ENCODE results near the gene SHISA9.

SHISA9 gene

DNA sequence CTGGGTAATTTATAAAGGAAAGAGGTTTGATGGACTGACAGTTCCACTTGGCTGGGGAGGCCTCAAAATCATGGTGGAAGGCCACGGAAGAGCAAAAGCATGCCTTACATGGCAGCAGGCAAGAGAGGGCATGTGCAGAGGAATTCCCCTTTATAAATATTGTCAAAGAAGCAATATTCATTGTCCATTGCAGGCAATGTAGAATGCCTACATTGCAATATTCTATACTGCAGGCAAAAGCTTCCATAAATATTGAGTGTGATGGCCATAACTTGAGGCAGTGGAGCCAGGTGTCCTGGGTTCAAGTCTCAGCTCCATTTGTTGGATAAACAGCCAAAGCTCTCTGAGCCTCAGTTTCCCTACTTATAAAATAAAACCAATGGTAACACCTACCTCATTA is 322.3 kb downstream of the SHISA9 start:
- Mint-ChIP-seq H3K4me1 (no peaks in the 10 kb centered on the region), H3K27ac (no peak overlapping the region), H3K36me3 (no peaks in the 10 kb centered on the region), H3K9me3 (peaks cover 7% of the 10 kb centered on the region), H3K27me3 (peaks cover 4% of the 10 kb centered on the region), H3K4me3 (no peak overlapping the region)

DNA sequence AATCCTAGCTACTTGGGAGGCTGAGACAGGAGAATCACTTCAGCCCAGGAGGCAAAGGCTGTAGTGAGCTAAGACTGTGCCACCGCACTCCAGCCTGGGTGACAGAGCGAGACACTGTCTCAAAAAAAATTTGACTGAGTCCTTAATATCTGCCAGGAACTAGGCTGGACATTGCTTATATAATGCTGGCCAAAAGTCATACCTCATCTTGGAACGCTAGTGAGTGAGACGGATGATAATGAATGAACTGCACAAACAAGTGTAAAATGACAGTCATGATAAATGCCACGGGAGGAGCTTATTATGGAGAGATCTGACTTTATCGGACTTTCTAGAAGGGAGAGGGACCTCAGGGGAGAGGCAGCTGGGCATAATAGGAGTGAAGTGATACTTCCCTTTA is 327.6 kb downstream of the SHISA9 start:
- Mint-ChIP-seq H3K9me3 (peaks cover 7% of the 10 kb centered on the region), H3K36me3 (no peaks in the 10 kb centered on the region), H3K4me1 (no peaks in the 10 kb centered on the region), H3K27me3 (peaks cover 6% of the 10 kb centered on the region), H3K4me3 (no peak overlapping the region), H3K27ac (no peak overlapping the region)

DNA sequence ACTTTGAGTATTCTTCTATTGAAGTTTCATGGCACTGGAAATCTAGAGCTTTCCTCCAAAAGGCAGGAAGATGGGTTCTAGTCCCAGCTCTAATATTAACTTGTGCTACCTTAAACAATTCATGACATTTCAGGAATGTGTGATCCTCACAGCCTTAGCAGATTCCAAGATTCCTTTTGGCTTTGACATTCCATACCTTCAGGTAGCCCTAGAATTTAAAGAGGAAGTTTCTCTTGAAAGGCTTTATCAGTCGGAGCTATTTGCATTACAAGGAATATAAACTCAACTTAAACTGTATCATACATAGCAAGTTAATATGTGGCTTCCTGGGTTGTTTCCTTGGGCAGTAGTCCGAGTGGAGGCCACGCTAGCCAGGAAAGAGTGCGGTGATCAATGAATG is 330.0 kb downstream of the SHISA9 start:
- Mint-ChIP-seq H3K27ac (no peak overlapping the region), H3K27me3 (peaks cover 7% of the 10 kb centered on the region), H3K9me3 (peaks cover 7% of the 10 kb centered on the region), H3K36me3 (no peaks in the 10 kb centered on the region), H3K4me1 (no peaks in the 10 kb centered on the region), H3K4me3 (no peak overlapping the region)

DNA sequence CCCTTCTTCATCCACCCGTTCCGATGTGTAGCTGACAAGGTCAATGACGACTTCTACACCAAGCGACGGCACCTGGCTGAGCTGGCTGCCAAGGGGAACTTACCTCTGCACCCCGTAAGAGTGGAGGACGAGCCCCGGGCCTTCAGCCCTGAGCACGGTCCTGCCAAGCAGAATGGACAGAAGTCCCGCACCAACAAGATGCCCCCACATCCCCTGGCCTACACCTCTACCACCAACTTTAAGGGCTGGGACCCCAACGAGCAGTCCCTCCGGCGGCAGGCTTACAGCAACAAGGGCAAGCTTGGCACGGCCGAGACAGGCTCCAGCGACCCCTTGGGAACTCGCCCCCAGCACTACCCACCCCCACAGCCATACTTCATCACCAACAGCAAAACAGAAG is 333.6 kb downstream of the SHISA9 start:
- H3K9me3 Mint-ChIP-seq, result no peaks in the 10 kb centered on the region

DNA sequence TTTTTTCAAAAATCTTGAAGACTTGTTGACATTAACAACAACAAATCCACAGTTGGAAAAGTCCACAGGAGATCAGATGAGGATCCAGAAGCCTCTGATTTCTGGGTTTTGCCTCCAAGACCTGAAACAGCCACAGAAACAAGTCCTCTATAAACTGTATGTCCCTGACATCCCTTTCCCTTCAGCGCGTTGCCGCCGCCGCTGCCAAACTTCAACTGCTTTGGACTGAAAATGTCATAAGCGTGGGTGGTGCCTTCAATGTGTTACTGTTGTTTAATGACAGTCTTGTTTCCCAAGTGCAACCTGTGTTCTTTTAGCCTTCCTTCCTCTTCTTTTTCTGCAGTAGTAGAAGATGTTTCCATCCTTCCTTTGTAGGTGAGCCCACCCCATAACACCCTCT is 334.9 kb downstream of the SHISA9 start:
- H3K27ac Mint-ChIP-seq, result no peak overlapping the region
- H3K36me3 Mint-ChIP-seq, result no peaks in the 10 kb centered on the region
- no peaks in the 10 kb centered on the region for H3K4me1 Mint-ChIP-seq
- no peak overlapping the region for H3K4me3 Mint-ChIP-seq
- peaks cover 1% of the 10 kb centered on the region for H3K27me3 Mint-ChIP-seq
- H3K9me3 Mint-ChIP-seq, result no peaks in the 10 kb centered on the region

More for the DNA sequence above, 333.6 kb downstream of the SHISA9 start:
- H3K4me3 Mint-ChIP-seq, result no peak overlapping the region
- no peaks in the 10 kb centered on the region for H3K36me3 Mint-ChIP-seq
- no peaks in the 10 kb centered on the region for H3K4me1 Mint-ChIP-seq
- peaks cover 3% of the 10 kb centered on the region for H3K27me3 Mint-ChIP-seq
- H3K27ac Mint-ChIP-seq, result no peak overlapping the region

DNA sequence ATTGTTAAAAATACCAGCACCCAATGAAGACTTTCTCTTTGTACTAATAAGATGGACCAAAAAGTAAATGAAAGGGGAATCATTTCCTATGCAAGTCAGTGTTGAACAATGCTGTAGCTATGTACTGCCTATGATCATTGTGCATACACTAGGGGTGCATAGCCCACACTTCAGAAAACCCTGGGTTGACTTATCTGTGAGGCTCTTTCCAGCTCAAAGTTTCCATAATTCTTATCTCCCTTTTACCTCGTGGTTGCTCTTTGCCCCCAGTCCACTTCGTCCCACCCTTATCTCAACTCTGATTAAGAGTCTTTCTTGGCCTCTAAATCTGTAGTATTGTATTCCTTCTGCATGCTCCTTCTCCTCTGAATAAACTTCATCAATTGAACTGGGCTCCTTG is 336.8 kb downstream of the SHISA9 start:
- Mint-ChIP-seq H3K36me3 (no peaks in the 10 kb centered on the region), H3K27ac (no peak overlapping the region), H3K4me3 (no peak overlapping the region)

DNA sequence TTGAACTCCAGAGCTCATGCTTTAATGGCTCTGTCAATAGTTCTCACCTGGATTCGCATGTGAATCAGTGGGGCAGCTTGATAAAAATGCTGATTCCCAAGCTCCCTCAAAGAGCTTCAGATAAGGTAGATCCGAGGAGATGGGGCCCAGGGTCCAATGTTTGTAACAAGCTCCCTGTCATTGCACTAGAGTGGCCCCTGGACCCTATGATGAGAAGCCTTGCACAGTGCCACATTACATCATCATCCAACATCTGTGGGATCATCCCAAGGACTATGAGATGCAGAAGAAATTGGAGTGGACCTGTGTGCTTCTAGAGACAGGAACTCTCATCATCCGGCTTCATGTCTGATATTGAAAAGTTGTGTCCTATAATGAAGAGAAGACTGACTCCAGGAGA is 340.8 kb downstream of the SHISA9 start:
- Mint-ChIP-seq H3K36me3 (no peaks in the 10 kb centered on the region), H3K4me1 (no peaks in the 10 kb centered on the region), H3K27me3 (no peaks in the 10 kb centered on the region), H3K27ac (no peak overlapping the region), H3K9me3 (no peaks in the 10 kb centered on the region), H3K4me3 (no peak overlapping the region)

More for the DNA sequence above, 336.8 kb downstream of the SHISA9 start:
- Mint-ChIP-seq H3K4me1 (no peaks in the 10 kb centered on the region), H3K9me3 (no peaks in the 10 kb centered on the region), H3K27me3 (peaks cover 1% of the 10 kb centered on the region)

DNA sequence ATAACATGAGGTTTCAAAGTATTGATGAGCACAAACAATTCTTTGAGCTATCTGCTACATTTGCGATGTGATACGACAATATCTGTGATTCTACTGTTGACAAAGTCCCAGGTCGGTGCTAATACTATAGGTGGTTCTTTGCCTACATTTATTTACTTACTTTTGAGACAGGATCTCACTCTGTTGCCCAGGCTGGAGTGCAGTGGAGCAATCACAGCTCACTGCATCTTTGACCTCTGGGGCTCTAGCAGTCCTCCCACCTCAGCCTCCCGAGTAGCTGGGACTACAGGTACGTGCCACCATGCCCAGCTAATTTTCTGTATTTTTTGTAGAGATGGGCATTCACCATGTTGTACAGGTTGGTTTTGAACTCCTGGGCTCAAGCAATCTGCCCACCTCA is 343.4 kb downstream of the SHISA9 start:
- H3K27ac Mint-ChIP-seq, result no peak overlapping the region
- no peaks in the 10 kb centered on the region for H3K36me3 Mint-ChIP-seq
- H3K27me3 Mint-ChIP-seq, result no peaks in the 10 kb centered on the region
- H3K4me1 Mint-ChIP-seq, result no peaks in the 10 kb centered on the region
- no peaks in the 10 kb centered on the region for H3K9me3 Mint-ChIP-seq
- no peak overlapping the region for H3K4me3 Mint-ChIP-seq

DNA sequence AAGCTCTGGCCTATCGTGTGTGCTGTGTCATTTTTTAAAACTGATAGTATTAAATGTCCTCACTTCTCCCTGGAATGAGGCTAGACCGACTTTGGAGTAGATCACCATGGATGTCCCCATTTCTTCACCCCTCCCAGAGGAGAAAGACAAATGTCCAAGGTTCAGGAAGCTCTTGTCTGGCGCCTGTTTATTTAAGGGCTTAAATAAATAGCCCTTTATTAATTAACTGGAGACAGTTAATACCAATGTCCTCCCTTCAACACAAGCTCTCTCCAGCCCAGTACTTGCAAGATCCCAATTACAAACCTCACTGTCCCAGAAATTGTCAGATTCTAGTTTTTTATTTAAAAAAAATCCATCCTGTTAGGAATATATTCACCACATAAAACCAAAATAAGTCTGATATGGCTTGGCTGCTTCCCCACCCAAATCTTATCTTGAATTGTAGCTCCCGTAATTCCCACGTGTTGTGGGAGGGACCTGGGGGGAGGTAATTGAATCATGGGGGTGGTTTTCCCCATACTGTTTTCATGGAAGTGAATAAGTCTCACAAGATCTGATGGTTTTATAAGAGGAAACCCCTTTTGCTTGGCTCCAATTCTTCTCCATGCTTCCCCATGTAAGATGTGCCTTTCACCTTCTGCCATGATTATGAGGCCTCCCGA is 344.4 kb downstream of the SHISA9 start:
- no peak overlapping the region for H3K27ac Mint-ChIP-seq
- no peak overlapping the region for H3K4me3 Mint-ChIP-seq
- no peaks in the 10 kb centered on the region for H3K9me3 Mint-ChIP-seq
- H3K36me3 Mint-ChIP-seq, result no peaks in the 10 kb centered on the region
- H3K27me3 Mint-ChIP-seq, result no peaks in the 10 kb centered on the region
- no peaks in the 10 kb centered on the region for H3K4me1 Mint-ChIP-seq

DNA sequence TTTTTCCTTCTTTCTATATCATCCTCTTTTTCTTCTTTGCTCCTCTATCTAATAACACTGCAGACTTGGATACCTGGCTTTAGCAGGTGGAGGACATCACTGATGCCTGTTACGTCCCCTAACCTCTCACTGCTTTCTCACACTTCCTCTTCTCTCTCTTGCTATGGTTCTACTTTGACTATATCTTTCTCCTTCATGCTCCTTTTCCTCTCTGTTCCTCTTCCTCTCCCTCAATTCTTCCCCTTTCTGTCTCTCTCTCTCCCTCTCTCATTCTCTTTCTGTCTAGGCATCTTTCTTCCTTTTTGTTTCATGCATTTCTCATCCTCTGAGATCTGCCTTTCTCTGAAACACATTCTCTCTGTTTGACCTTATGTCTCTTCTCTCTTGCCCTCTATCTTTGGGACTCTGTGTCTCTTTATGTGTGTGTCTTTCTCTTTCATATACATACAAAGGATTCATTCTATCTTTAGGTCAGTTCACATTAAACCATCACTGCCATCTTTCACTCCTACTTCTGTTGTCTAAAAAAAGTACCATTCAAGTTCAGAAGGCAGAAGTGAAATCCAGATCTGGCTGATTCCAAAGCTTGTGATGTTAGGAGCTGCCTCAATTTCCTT is 353.7 kb downstream of the SHISA9 start:
- Mint-ChIP-seq H3K36me3 (no peaks in the 10 kb centered on the region), H3K27me3 (no peaks in the 10 kb centered on the region), H3K27ac (no peak overlapping the region), H3K4me3 (no peak overlapping the region), H3K4me1 (no peaks in the 10 kb centered on the region), H3K9me3 (no peaks in the 10 kb centered on the region)

DNA sequence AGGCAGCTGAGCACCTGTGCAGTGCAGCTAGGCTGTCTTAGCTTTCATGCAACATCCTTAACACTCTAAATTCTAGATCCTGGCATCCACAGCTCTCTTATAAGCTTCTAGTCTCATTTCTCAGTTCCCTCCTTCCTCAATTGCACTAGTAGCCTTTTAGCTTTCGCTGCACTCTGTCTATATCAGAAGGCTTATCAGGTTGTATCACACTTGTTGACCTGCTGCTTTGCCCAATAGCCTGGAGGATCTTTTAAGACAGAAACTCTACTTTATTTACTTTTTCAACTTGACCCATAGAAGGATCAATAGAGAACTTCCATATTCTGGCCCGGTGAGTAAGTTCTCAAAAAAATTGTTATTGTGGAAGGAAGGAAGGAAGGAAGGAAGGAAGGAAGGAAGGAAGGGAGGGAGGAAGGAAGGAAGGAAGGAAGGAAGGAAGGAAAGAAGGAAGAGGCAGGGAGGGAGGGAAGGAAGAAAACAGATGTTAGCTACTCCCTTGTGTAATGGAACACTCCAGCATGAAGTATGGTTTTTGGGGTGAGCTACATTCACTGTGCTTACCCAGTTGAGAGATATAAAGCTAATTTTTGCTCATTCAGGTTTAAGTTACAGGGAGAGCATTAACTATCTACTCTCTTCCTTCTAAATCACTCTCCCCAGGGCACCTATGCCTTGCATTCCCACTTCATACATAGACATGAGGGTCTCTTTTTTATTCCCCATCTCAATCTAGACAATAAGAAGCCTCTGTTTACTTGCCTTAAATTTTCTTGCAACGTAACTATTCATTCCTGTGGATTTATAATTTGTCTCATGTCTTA is 361.1 kb downstream of the SHISA9 start:
- Mint-ChIP-seq H3K27me3 (peaks cover 5% of the 10 kb centered on the region), H3K36me3 (peaks cover 2% of the 10 kb centered on the region), H3K27ac (no peak overlapping the region), H3K4me1 (no peaks in the 10 kb centered on the region), H3K9me3 (peaks cover 9% of the 10 kb centered on the region), H3K4me3 (no peak overlapping the region)

DNA sequence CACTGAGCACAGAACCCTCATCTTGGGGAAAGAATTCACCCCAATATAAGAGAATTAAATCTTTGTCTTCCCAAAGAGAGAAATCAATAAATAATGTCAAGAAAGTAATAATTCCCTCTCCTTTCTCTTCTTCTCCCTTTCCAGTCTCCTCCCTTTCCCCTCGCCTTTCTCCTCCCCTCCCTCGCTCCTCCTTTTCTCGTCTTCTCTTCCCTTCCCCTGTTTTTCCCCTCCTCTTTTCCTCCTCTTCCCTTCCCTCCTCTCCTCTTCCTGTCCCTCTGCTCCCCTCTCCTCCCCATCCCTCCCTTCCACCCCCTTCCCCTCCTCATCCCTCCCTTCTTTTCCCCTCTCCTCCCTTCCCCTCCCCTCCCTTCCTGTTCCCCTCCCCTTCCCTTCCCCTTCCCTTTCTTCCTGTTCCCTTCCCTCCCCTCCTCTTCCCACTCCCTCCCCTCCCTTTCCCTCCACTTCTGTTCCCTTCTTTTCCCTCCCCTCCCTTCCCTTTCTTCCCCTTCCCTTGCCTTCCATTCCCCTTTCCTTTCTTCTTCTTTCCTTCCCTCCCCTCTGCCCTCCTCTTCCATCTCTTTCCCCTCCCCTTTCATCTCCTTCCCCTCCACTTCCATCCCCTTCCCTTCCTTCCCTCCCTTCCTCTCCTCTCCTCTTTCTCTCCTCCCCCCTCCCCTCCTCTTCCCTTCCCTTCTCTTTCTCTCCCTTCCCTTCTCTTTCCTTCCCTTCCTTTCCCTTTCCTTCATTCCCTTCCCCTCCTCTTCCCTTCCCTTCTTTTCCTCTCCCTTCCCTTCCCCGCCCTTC is 363.6 kb downstream of the SHISA9 start:
- Mint-ChIP-seq H3K27me3 (peaks cover 5% of the 10 kb centered on the region), H3K9me3 (peaks cover 9% of the 10 kb centered on the region), H3K4me3 (no peak overlapping the region), H3K36me3 (peaks cover 2% of the 10 kb centered on the region), H3K4me1 (no peaks in the 10 kb centered on the region), H3K27ac (no peak overlapping the region)

DNA sequence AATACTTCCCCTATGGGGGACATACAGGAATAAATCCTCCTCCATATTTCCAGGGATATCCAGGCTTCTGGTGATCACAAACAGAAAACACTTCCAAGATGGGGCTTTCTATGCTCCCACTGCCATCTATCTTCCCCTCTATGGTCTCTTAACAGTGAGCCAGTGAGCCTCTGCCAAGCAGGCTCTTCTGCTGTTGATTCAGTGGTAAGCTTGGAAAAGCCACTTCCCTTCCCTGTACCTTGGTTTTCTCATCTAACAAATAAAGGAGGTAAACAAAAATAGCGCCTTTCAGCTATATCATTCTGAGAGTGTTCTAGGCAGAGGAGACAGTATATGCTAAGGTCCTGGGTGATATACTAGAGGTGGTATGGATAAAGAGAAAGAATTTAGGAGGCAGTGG is 368.0 kb downstream of the SHISA9 start:
- peaks cover 2% of the 10 kb centered on the region for H3K36me3 Mint-ChIP-seq
- peaks cover 4% of the 10 kb centered on the region for H3K9me3 Mint-ChIP-seq
- no peak overlapping the region for H3K27ac Mint-ChIP-seq
- H3K4me3 Mint-ChIP-seq, result no peak overlapping the region
- peaks cover 5% of the 10 kb centered on the region for H3K27me3 Mint-ChIP-seq
- no peaks in the 10 kb centered on the region for H3K4me1 Mint-ChIP-seq

DNA sequence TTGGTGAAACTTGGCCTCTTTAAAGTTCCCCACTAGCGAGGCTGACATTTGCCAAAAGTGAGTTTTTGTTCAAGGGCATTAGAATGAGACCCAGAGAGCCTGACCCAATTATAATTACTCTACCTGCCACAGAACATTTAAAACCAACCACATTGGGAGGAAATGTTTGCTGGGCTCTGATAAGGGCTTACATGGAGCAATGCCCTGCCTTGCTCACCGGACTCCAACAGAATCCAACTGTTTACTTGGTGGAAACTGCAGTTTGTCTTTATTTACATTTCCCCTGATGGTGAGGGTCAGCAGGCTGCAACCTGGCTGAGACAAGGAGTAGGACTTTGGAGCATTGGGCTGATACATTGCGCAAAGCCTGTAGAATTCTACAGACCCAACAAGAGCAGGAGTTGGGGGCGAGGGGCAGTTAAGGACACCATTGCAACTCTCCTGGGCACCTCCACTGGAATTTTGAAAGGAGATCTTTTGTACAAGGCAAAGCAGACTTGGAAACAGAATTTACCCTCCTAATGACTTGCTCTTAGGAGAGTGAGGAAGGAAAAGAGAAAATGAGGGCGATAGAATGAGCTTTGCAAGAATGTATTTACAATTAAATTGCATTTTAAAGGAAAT is 368.6 kb downstream of the SHISA9 start:
- Mint-ChIP-seq H3K4me1 (no peaks in the 10 kb centered on the region), H3K27me3 (peaks cover 5% of the 10 kb centered on the region), H3K27ac (no peak overlapping the region), H3K36me3 (peaks cover 2% of the 10 kb centered on the region), H3K9me3 (peaks cover 4% of the 10 kb centered on the region), H3K4me3 (no peak overlapping the region)

DNA sequence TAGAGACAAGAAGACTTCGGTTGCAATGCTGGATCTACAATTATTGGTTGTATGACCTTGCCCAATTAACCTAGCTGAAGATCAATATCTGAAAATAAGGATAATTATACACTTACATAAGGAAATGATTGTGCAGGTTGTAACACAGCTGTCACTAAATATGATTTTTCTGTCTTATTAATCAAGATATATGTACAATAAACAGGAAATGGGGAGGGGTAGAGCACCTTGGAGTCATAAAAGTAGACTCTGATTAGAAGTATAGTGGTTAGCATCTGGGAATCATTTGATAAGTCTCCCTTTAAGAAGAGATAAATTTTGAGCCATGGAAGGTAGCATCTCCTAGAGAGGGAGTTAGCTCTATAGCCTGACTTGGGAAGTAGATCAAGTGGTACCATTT is 369.2 kb downstream of the SHISA9 start:
- Mint-ChIP-seq H3K4me3 (no peak overlapping the region), H3K27ac (no peak overlapping the region), H3K9me3 (peaks cover 4% of the 10 kb centered on the region), H3K36me3 (peaks cover 2% of the 10 kb centered on the region), H3K4me1 (no peaks in the 10 kb centered on the region), H3K27me3 (peaks cover 3% of the 10 kb centered on the region)
